GM18951 (cell line): ENCODE data around the gene KLRB1.
"Not testable (repeated sequence)": the region's sequence is repeated elsewhere in the genome, so short reads cannot be mapped to it uniquely, and the experiment has no call there.

Source experiments
- POLR2A ChIP-seq: IDR thresholded peaks from 4 replicates; pipeline ENCODE4 v1.6.1; 2011; ENCODE audit warnings: mild to moderate bottlenecking; ENCODE audit not compliant: insufficient read length, insufficient read depth; ENCODE audit errors: extremely low read depth
- in situ Hi-C: fragments of 300-500 bp; cut with MboI; formaldehyde crosslinking; loops from one replicate; pipeline ENCODE4 v1.12.0; 2022; ENCODE audit warnings: low sequenced_read_pairs, mixed read lengths, inconsistent platforms; ENCODE audit not compliant: unreplicated experiment

The KLRB1 gene

GRCh38 chr12:9606736-9607372 lies 862 bp downstream of the KLRB1 start:
- no peak for TF ChIP-seq POLR2A

DNA sequence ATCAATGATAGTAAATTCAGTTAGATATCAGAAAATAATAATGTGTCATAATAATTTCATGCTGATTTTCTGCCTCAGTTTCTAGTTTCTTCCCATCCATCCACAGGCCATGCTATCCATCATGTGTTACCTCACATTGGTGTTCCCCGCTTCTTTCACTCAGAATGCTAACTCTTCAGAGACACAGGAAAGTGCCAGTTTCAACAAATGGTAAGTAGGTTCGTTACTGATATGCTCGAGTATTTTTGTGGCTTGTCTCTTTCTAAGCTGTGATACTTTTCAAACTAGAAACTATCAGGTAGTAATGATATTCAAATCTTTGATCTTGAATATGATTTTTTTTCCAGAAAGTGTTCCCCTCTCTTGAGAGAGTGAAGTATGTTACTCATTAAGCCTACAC lies 1.5 kb downstream of the KLRB1 start:
- TF ChIP-seq POLR2A: no peak
- in situ Hi-C loops: loop anchor here (25.0 kb wide), 1 partner anchor 144 kb away; no protein-coding TSS in a partner anchor

More at GRCh38 chr12:9606736-9607372, 862 bp downstream of the KLRB1 start:
- in situ Hi-C loops: loop anchor here (25.0 kb wide), 1 partner anchor 145 kb away; no protein-coding TSS in a partner anchor

DNA sequence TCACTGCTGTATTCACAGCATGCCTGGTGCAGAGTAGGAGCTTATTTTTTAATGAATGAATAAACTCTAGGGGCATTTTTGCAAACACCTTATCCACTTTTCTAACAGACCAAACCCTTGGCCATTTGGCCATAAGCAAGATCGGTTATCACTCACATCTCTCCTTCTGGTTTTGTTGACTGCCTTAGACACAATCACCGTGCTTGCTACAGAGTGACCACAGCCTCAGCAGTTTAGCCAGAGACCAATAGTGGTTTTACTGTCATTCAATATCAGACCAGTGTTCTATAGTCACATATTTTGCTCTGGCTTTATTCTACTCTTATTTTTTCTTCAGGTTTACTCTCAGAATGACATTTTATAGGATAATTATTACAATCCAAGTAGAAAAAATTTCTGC lies 2.2 kb downstream of the KLRB1 start:
- TF ChIP-seq POLR2A: no peak
- in situ Hi-C loops: loop anchor here (25.0 kb wide), 1 partner anchor 143 kb away; no protein-coding TSS in a partner anchor

GRCh38 chr12:9604287-9604686 lies 3.4 kb downstream of the KLRB1 start:
- in situ Hi-C loops: loop anchor here (25.0 kb wide), 1 partner anchor 142 kb away; no protein-coding TSS in a partner anchor
- no peak for TF ChIP-seq POLR2A

GRCh38 chr12:9600426-9600825 lies 7.3 kb downstream of the KLRB1 start:
- in situ Hi-C loops: loop anchor here (25.0 kb wide), 1 partner anchor 138 kb away; no protein-coding TSS in a partner anchor

DNA sequence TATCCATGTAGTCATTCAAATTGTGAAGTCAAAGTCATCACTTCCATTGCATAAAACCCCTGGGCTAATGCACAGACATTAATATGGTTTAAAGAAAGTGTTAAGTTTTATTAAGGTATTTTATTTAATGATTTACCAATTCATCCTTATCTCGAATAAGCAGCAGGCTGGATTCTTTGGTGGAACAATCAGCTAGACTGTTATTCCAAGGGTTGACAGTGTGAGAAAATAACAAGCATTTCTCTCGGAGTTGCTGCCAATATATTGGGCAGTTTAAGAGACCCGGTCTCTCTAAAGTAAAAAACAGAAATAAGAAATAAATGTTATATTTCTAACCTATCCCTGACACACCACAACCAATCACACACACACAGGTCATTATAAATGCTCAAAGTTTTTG lies 9.4 kb downstream of the KLRB1 start:
- no peak for TF ChIP-seq POLR2A
- in situ Hi-C loops: no loop called here

GRCh38 chr12:9597365-9597764 lies 10.4 kb downstream of the KLRB1 start:
- TF ChIP-seq POLR2A: no peak
- in situ Hi-C loops: no loop called here

DNA sequence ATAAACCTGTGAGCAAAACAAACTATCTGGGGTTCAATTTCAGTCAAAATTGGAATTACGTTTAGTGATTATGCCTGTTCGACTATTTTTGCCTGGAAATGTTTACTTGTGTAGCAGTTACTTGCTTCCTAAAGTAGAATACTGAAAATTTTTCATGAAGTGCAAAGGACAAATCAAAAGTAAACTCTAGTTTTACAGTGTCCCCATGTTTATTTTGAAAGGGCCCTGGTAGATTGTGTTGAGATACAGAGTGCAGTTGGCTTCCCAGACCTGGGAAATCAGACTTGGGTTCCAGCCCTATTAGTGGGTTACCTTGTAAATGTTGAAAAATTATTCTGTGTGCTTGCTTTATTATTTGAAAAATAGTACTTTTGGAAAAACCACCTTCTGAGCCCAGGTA lies 17.3 kb downstream of the KLRB1 start:
- no peak for TF ChIP-seq POLR2A
- in situ Hi-C loops: no loop called here

DNA sequence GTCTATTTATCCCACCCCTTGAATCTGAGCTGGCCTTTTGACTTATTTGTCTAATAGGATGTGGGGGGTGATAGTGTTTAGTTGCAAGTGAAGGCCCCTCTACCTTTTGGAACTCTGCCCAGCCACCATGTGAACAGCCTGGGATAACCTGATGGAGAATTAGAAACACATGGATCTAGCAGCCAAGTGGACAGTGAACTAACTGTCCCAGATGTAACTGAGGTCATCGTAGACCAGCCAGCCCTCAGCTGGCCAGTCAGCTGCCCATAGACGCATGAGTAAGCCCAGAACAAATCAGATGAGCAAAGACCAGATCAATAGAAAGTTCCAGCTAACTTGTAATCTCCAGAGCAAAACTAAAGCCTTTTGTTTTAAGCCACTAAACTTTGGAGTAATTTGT lies 19.0 kb downstream of the KLRB1 start:
- in situ Hi-C loops: no loop called here
- TF ChIP-seq POLR2A: no peak

DNA sequence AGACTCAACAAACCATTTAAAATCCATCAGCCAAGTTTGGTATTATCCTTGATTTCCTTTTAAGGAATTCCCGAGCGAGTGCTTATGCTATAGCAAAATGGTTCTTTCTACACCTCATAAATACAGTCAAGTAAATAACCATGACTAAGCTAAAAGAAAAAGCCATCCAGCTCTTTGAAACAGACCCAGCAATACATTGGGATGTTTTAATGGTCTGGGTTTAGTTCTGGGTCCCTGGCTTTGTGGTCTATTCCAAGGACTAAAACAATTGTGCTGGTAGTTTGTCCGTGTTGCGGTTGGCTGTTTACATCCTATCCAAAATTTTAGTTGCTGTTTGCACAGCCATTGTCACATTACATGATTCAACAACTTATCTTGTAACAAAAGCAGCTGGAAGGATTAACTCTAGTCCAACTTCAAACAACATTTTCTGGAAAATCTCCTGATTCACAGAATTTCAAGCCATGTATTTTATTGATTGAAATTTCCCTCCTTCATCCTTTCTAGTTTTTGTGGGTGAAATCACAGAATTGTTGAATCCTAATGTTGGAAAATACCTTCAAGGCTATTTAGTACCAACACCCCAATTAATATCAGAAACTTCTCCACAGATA lies 19.6 kb downstream of the KLRB1 start:
- in situ Hi-C loops: no loop called here
- no peak for TF ChIP-seq POLR2A

DNA sequence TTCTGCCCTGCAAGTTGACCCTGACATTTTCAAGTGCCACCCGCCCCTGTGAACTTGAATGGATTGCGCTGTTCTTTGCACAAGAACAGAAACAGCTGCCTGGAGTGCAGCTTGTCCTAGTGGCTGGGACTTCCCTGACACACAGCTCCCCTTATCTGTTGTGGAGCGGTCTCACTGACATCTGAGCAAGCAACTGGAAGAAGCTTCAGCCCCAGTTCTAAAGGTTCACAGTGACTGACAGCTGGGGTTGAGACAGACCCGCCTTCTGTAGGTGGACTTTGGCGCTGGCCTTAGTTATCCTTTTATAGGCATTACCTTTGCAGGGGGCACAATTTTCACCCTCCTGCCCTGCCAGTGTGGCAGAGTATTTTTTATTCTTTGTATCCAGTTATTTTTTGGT lies 30.0 kb downstream of the KLRB1 start:
- in situ Hi-C loops: not testable (repeated sequence)

- in situ Hi-C loops: not testable (repeated sequence)
Measured at GRCh38 chr12:9567151-9567550, 40.6 kb downstream of the KLRB1 start.

DNA sequence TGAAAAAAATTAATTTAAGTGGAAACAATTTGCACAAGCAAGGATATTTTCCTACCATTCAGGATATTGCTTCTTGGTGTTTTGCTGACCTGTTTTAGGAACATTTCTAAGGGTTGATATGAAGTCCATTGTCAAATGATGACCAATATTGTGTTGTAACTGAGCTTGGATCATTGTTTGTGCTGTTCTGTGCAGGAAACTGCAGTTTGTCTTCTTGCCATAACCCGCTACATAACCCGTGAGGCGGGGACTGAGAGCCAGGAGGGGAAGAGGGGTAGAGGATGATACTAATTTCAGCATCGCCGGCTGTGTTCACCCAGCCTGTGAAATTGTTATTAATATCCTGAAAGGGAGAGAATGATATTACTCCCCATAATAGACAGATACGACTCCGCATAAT lies 41.6 kb downstream of the KLRB1 start:
- in situ Hi-C loops: not testable (repeated sequence)

DNA sequence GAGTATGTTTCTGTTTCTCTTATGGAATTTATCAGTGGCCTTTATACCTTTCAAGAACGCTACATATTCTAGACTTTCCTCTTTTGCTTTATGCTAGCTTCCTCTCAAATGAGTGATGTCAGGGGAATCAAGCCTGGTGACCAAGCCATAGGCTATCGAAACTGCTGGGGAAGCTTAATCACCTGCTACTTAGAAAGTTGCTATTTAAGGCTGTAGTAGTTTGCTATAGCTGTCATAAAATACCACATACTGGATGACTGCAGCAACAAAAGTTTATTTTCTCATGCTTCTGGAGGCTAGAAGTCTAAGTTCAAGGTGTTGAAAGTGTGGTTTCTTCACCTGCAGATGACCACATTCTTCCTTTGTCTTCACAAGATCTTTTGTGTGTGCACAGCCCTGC lies 43.3 kb downstream of the KLRB1 start:
- in situ Hi-C loops: not testable (repeated sequence)

DNA sequence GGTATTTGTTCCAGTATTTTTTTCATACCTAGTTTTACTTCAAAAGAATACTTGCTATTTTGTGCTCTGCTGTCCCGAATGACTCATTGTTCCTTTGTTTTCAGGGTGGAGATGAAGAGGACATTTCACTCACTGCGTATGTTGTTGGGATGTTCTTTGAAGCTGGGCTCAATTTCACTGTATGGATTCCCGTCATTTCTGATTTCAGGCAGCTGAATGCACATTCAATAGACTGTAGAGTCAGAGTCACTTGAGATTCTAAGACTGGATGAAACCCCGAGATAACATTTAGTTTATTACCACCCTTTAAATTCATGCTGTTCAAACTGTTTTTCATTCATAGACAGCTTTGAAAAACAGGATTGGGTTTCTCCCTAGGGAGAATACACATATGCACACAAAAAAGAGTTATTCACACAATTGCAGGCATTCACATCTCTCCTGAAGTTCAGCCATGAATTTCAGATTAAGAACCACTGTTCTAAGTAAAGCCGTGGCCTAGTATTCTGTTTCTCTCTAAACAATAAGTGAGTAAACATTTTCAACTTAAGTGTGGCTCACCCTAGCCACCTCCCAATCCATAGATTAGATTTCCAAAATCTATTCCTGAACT lies 44.8 kb downstream of the KLRB1 start:
- in situ Hi-C loops: not testable (repeated sequence)

- in situ Hi-C loops: not testable (repeated sequence)
Measured at GRCh38 chr12:9545489-9545888, 62.2 kb downstream of the KLRB1 start.
